ENCODE results near the gene CNPY1.
"Not testable (repeated sequence)": the region's sequence is repeated elsewhere in the genome, so short reads cannot be mapped to it uniquely, and the experiment has no call there.

The CNPY1 gene

GRCh38 chr7:155530601-155531000 lies 15.8 kb downstream of the CNPY1 start:
- DNase-seq = no peak

GRCh38 chr7:155529845-155530244 lies 16.5 kb downstream of the CNPY1 start:
- no peak for DNase-seq

GRCh38 chr7:155529346-155529745 lies 17.0 kb downstream of the CNPY1 start:
- DNase-seq = no peak

GRCh38 chr7:155527664-155528063 lies 18.7 kb downstream of the CNPY1 start:
- no peak for DNase-seq

GRCh38 chr7:155526225-155526624 lies 20.1 kb downstream of the CNPY1 start:
- DNase-seq = no peak

GRCh38 chr7:155524018-155524556 lies 22.3 kb downstream of the CNPY1 start:
- no peak for DNase-seq

- no peak for DNase-seq
Observed at GRCh38 chr7:155523168-155523675, 23.1 kb downstream of the CNPY1 start.

- no peak for DNase-seq
Observed at GRCh38 chr7:155521743-155522398, 24.5 kb downstream of the CNPY1 start.

- no peak for DNase-seq
Observed at GRCh38 chr7:155521007-155521742, 25.2 kb downstream of the CNPY1 start.

- DNase-seq = no peak
Observed at GRCh38 chr7:155520114-155520513, 26.2 kb downstream of the CNPY1 start.

GRCh38 chr7:155519358-155519757 lies 27.0 kb downstream of the CNPY1 start:
- DNase-seq = not testable (repeated sequence)

- DNase-seq = no peak
Observed at GRCh38 chr7:155518633-155519032, 27.7 kb downstream of the CNPY1 start.

- DNase-seq = no peak
Observed at GRCh38 chr7:155517969-155518368, 28.4 kb downstream of the CNPY1 start.

- no peak for DNase-seq
Observed at GRCh38 chr7:155517452-155517851, 28.9 kb downstream of the CNPY1 start.

- DNase-seq = no peak
Observed at GRCh38 chr7:155516466-155516865, 29.9 kb downstream of the CNPY1 start.

GRCh38 chr7:155515318-155515717 lies 31.0 kb downstream of the CNPY1 start:
- DNase-seq = no peak

GRCh38 chr7:155514296-155514695 lies 32.1 kb downstream of the CNPY1 start:
- DNase-seq = no peak

GRCh38 chr7:155513543-155514285 lies 32.6 kb downstream of the CNPY1 start:
- DNase-seq = no peak

GRCh38 chr7:155512246-155512887 lies 34.0 kb downstream of the CNPY1 start:
- DNase-seq = no peak

GRCh38 chr7:155511702-155511996 lies 34.7 kb downstream of the CNPY1 start:
- DNase-seq = no peak

GRCh38 chr7:155510975-155511701 lies 35.2 kb downstream of the CNPY1 start:
- DNase-seq = no peak
